HG02678 (cell line): ENCODE measurements around the gene FGGY.
"Not testable (repeated sequence)": the region's sequence is repeated elsewhere in the genome, so short reads cannot be mapped to it uniquely, and the experiment has no call there.

Experiments
- ATAC-seq: cut with Tn5 transposase; IDR thresholded peaks from one replicate; pipeline ENCODE4 v1.9.1; 2021; ENCODE audit warnings: mild to moderate bottlenecking, moderate library complexity; ENCODE audit not compliant: unreplicated experiment

Gene FGGY

DNA sequence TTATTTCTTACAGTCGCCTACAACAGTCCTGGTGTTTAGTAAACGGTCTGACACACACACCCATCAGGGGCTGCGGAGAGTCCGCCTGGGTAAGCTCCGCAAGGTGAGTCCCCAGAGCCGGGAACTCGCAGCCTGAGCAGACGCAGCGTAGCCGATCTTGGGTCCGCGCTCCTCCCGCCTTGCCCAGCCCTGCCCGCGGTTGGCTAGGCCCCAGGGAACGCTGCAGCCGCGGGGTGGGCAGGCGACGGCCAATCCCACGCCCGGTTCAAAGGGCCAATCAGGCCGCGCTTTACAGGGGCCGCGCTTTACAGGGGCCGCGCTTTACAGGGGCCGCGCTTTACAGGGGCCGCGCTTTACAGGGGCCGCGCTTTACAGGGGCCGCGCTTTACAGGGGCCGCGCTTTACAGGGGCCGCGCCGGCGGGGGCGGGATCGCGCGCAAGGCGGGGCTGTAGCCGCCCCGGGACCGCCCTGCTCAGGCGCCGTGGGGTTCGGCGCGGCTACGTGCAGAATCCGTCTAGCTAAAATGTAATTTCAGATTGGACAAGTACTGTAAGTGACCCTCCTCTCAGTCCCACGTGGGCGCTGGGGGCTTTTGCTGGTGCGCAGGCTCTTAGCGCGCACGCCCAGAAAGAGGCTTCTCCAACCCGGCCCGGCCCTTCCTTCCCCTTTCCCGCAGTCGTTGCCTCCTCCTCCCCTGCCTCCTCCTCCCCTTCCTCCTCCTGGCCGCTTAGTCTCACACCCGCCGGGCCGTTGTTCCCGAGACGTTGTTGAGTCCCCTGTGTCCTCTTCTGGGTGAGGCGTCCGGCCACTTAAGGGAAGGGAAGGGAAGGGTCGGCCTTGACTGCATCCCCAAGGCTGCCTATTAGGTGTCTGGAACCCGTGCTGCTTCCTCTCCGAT lies at the start of gene FGGY:
FGGY (plus strand) TSS at position 737 of the 899 bp plus-strand sequence. CDS start 24,456 bp downstream, outside the sequence.
- ATAC-seq, result peak; percentile 93

GRCh38 chr1:59248758-59249157 lies 48.1 kb upstream of the FGGY start:
- ATAC-seq, result no peak

GRCh38 chr1:59249396-59250137 lies 47.3 kb upstream of the FGGY start:
- ATAC-seq, result no peak

- ATAC-seq, result not testable (repeated sequence)
Observed at GRCh38 chr1:59251061-59251460, 45.8 kb upstream of the FGGY start.

DNA sequence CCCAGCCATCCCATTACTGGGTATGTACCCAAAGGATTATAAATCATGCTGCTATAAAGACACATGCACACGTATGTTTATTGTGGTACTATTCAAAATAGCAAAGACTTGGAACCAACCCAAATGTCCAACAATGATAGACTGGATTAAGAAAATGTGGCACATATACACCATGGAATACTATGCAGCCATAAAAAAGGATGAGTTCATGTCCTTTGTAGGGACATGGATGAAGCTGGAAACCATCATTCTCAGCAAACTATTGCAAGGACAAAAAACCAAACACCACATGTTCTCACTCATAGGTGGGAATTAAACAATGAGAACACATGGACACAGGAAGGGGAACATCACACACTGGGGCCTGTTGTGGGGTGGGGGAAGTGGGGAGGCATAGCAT lies 40.5 kb upstream of the FGGY start:
- not testable (repeated sequence) for ATAC-seq

DNA sequence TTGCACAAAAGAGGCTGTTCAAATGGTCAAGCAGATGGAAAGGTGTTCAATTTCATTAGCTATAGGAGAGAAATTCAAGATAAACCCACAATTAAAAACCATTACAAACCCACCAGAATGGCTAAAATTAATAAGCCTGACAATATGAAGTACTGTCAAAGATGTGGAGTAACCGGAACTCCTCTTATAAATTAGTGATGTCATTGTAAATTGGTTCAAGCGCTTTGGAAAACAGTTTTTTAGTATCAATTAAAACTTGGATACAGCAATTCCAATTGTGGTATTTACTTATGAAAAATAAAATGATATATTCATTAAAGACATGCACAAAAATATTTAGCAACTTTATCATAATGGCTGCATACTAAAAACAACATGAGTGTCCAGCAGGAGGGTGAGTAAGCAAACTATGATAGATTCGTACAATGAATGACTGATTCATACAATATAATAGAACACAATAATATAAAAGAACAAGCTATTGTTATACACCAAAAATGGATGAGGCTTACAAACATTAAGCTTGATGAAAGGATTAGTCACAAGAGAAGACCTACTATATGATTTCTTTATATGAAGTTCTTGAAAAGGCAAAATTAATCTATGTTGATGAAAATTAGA lies 38.4 kb upstream of the FGGY start:
- ATAC-seq, result no peak

GRCh38 chr1:59261537-59261936 lies 35.4 kb upstream of the FGGY start:
- ATAC-seq, result no peak

GRCh38 chr1:59262631-59263030 lies 34.3 kb upstream of the FGGY start:
- no peak for ATAC-seq

- no peak for ATAC-seq
Observed at GRCh38 chr1:59263111-59263510, 33.8 kb upstream of the FGGY start.

GRCh38 chr1:59265622-59266021 lies 31.3 kb upstream of the FGGY start:
- ATAC-seq, result no peak

DNA sequence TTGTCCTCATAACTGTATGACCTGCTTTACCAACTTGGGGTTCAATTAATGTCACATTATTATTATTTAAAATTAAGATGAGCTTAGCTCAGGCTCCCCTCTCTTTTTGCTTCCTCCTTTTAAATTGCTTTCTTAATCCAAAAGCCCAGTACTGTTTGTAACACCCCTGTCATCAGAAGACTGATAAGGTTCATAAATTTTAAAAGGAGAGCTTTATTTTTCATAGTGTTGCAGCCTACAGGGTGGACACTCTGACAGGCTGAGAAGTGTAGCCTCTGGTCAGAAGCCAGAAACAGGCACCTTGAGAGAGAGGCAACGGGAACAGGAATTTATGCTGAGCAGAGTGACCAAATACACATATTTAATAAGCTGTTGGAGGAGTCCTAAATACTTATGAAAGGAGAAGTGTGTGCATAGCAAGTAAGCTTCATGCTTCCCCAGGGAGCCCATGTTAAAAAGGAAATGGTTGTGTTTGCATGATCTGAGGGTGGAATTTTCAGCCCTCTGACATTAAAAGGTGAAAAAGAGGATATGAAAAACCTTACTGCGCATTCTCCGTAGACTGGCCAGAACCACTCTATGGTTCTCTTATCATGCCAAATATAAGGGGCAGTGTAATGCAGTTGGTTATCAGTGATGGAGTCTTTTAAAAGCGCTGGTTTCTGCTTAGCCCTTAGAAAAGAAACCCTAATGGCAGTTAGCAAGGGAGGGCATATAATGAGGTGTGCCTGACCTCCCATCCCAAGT lies 30.5 kb upstream of the FGGY start:
- ATAC-seq, result peak; percentile 83

DNA sequence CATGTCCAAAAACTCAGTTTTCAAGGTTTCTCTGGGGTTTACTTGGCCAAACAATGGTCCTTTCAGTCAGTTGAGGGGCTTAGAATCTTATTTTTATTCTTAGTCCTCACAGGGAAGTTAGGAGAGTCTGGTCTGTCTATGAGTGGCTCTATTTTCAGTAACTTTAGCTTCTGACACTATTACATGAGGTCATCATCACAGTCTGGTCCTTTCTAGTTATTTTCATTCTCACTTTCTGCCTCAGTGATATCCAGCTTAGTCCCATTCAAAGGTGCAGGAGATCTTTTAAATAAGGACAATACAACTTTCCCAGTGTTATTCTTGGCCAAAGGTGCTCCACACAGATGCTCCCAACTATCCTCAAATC lies 30.0 kb upstream of the FGGY start:
- peak; percentile 38 for ATAC-seq

GRCh38 chr1:59268406-59268805 lies 28.5 kb upstream of the FGGY start:
- no peak for ATAC-seq

DNA sequence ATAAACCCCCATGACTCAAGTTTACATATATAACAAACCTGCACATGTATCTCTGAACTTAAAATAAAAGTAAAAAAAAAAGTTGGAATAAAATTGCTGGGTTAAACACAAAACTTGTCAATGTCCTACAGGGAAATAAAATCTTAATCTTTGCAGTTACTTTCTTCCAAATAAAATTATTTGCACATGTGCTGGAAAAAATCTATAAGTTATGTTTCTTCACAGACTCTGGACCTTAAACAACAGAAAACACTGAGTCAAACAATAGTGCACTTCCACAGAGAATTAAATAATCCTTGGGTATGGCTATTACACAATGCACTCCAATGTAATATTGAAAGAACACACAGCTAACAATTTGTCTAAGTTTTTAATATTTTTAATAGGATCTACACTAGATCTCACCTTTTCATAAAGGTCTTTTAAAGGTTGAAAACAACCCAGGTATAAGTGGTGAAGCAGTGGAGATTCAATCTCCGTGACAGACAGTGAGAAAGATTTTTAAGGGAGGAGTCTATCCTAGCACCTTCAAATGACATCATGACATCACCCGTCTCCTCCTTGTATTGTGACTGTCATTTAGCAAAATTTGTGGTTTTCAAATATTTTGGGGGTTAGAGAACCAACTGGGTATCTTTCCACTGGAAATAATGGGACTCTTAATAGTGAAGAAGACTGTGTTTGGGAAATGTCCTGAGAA lies 25.2 kb upstream of the FGGY start:
- no peak for ATAC-seq

DNA sequence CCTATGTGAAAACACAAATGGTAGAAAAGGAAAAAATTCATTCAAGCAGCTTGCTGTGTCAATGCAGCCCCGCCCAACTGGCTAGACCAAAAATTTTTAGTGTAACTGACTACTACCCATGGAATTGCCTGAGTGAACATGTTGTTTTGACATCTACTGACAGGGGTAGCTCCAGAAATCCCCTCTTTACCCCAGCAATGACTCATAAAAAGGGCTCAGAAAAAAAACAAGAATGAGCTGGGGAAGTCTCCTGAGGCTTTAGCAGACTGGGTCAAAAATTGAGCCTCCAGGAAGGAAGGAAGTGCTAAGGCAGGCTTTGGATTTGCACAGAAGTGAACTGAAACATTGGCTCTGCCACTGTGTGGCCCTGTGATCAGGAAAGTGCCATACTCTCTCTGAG lies 24.4 kb upstream of the FGGY start:
- ATAC-seq, result peak; percentile 79

- ATAC-seq, result no peak
Observed at GRCh38 chr1:59276439-59276851, 20.4 kb upstream of the FGGY start.

- no peak for ATAC-seq
Observed at GRCh38 chr1:59278780-59279354, 18.0 kb upstream of the FGGY start.

DNA sequence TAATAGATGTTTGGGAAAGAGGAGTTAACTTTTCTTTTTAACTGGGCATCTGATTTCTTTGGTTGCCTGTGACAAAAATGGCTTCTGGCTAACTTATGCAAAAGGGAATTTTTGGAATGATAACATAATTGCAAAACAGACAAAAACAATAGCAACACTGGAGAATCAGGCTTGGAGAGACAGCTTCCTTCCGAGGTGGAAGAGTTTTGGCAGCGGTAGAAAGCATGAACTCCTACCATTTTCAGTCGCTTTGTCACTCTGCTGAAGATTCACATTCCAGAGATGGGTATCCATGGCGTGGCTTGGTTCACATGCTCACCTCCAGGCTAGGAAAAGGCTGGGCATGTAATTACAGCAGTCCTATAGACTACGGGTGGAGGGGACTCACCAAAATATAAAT lies 17.2 kb upstream of the FGGY start:
- ATAC-seq, result no peak

DNA sequence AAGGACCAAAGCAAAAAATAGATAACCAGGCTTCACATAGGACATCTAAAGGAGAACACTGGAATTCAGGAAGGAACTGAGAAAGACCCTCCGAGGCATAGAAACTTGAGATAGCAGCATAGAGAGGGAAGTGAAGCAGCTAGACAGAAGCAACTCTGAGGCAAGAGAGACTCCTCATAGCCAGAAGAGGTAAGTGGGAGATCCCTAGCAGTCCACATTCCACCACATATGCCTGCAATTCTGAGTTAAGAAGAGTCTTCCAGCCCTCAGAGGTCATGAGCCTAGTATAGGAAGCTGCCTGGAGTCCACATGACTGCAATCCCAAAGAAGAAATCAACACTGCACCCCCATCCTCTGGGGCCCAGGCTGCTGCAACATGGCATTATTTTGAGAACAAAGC lies 13.9 kb upstream of the FGGY start:
- no peak for ATAC-seq

DNA sequence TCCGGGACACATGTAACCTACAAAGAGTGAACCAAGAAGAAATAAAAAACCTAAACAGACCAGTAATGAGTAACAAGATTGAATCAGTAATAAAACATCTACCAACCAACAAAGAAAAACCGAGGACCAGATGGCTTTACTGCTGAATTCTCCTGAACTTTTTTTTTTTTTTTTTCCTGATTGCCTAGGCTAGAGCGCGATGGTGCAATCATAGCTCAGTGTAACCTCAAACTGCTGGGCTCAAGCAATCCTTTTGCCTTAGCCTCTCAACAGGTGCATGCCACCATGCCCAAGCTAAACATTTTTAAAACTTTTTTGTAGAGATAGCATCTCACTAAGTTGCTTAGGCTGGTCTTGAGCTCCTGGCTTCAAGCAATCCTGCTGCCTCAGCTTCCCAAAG lies 11.2 kb upstream of the FGGY start:
- ATAC-seq, result no peak
